Measurements from ENCODE around the gene HEBP2.

DNA sequence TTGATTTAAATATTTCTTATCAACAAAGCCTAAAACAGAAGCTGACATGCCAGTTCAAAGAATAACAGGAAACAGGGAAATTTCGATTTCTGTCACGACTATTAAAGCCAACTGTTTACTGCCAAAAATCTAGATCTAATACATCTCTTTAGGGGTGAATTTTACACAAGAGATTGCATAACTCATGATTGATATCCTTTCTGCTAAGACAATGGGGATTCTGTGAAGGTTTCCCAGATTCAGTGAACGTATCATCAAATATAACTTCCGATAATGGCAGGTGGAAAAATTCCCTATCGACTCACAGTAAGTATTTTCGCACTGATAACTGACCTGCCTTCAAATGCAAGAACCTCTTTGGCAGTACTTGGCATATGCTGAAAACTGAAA, 52.4 kb downstream of the HEBP2 start:
- TF ChIP-seq TP53 (CRISPR knock-in tag; IDR thresholded peaks at IDR 0.05) (no peak), SP1 (CRISPR knock-in tag; conservative IDR thresholded peaks at IDR 0.05) (no peak), CTCF (IDR thresholded peaks at IDR 0.05) (no peak), EMX1 (CRISPR knock-in tag; IDR thresholded peaks at IDR 0.05) (no peak)
- TF ChIP-seq, protein P1, sequence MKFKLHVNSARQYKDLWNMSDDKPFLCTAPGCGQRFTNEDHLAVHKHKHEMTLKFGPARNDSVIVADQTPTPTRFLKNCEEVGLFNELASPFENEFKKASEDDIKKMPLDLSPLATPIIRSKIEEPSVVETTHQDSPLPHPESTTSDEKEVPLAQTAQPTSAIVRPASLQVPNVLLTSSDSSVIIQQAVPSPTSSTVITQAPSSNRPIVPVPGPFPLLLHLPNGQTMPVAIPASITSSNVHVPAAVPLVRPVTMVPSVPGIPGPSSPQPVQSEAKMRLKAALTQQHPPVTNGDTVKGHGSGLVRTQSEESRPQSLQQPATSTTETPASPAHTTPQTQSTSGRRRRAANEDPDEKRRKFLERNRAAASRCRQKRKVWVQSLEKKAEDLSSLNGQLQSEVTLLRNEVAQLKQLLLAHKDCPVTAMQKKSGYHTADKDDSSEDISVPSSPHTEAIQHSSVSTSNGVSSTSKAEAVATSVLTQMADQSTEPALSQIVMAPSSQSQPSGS (CRISPR knock-in tag; IDR thresholded peaks at IDR 0.05; ENCODE audit: borderline replicate concordance, low read depth): no peak
- TF ChIP-seq, protein P2, sequence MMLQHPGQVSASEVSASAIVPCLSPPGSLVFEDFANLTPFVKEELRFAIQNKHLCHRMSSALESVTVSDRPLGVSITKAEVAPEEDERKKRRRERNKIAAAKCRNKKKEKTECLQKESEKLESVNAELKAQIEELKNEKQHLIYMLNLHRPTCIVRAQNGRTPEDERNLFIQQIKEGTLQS (CRISPR knock-in tag; conservative IDR thresholded peaks at IDR 0.05): no peak
- TF ChIP-seq, protein P3, sequence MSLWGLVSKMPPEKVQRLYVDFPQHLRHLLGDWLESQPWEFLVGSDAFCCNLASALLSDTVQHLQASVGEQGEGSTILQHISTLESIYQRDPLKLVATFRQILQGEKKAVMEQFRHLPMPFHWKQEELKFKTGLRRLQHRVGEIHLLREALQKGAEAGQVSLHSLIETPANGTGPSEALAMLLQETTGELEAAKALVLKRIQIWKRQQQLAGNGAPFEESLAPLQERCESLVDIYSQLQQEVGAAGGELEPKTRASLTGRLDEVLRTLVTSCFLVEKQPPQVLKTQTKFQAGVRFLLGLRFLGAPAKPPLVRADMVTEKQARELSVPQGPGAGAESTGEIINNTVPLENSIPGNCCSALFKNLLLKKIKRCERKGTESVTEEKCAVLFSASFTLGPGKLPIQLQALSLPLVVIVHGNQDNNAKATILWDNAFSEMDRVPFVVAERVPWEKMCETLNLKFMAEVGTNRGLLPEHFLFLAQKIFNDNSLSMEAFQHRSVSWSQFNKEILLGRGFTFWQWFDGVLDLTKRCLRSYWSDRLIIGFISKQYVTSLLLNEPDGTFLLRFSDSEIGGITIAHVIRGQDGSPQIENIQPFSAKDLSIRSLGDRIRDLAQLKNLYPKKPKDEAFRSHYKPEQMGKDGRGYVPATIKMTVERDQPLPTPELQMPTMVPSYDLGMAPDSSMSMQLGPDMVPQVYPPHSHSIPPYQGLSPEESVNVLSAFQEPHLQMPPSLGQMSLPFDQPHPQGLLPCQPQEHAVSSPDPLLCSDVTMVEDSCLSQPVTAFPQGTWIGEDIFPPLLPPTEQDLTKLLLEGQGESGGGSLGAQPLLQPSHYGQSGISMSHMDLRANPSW (CRISPR knock-in tag; conservative IDR thresholded peaks at IDR 0.05; ENCODE audit: low read depth): no peak
- TF ChIP-seq, protein P4, sequence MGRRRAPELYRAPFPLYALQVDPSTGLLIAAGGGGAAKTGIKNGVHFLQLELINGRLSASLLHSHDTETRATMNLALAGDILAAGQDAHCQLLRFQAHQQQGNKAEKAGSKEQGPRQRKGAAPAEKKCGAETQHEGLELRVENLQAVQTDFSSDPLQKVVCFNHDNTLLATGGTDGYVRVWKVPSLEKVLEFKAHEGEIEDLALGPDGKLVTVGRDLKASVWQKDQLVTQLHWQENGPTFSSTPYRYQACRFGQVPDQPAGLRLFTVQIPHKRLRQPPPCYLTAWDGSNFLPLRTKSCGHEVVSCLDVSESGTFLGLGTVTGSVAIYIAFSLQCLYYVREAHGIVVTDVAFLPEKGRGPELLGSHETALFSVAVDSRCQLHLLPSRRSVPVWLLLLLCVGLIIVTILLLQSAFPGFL (CRISPR knock-in tag; IDR thresholded peaks at IDR 0.05; ENCODE audit: borderline replicate concordance): no peak

Data from WTC11 (cell line).